Esophagus squamous epithelium (tissue), 4 donors: ENCODE data around the gene KICS2.

Source experiments
- POLR2A ChIP-seq, 4 donors: fragments of 450-650 bp; IDR thresholded peaks; one replicate each; pipeline ENCODE4 v1.6.1; 2017; ENCODE audit warnings: antibody characterized with exemption in 4 of 4, mild to moderate bottlenecking in 4 of 4, moderate library complexity in 3 of 4
- TF ChIP-seq, protein P1 (sequence below), 6 experiments: fragments of 450-650 bp in 4 of 6; fragments of 200-600 bp in 2 of 6; sonication (generic) in 2 of 6; IDR thresholded peaks; one replicate each; pipeline ENCODE4 v1.5.1; 2016 to 2019; ENCODE audit warnings: antibody characterized with exemption in 6 of 6, mild to moderate bottlenecking in 4 of 6, moderate library complexity in 4 of 6

DNA sequence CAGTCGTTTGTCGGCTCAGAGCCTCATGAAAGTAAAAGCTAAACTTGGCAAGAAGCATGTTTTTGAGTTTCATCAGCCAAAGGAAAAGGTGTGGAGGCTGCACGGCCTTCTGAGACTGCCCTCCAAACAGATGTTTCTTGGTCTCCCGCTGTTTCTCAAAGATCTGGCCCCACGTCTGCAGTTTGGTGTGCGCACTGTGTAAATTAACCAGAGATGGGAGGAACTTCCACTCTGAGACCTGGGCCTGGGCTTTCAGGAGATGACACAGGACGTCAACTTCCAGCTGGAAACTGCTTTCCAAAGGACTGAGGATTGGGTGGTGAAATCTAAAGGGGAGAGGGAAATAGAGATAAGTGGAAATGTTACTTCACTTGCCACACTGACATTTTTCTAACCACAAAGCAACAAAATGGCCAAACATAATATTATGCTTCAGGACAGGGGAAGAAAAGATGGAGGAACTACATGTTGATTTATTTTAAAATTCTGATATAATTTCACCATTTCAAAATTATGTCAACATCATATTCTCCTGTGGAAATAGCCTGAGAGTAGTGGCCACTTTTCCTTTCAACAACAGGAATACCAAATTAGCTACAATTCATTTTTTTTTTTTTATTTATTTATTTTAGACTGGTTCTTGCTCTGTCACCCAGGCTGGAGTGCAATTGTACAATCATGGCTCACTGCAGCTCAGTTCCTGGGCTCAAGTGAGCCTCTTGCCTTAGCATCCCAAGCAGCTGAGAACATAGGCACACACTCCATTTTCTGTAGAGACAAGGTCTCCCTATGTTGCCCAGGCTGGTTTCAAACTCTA lies 27.6 kb downstream of the KICS2 start:
- TF ChIP-seq, protein P1, sequence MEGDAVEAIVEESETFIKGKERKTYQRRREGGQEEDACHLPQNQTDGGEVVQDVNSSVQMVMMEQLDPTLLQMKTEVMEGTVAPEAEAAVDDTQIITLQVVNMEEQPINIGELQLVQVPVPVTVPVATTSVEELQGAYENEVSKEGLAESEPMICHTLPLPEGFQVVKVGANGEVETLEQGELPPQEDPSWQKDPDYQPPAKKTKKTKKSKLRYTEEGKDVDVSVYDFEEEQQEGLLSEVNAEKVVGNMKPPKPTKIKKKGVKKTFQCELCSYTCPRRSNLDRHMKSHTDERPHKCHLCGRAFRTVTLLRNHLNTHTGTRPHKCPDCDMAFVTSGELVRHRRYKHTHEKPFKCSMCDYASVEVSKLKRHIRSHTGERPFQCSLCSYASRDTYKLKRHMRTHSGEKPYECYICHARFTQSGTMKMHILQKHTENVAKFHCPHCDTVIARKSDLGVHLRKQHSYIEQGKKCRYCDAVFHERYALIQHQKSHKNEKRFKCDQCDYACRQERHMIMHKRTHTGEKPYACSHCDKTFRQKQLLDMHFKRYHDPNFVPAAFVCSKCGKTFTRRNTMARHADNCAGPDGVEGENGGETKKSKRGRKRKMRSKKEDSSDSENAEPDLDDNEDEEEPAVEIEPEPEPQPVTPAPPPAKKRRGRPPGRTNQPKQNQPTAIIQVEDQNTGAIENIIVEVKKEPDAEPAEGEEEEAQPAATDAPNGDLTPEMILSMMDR (IDR thresholded peaks at IDR 0.05): no peak
- TF ChIP-seq POLR2A (IDR thresholded peaks at IDR 0.05): no peak
